Measurements from ENCODE around the gene PHLPP1. TPM values are rescaled to one million over a fixed set of nuclear protein-coding genes. Genes with fewer than 3 reads are reported as not detected.

Gene PHLPP1
- total RNA-seq, 1 experiment from 2014 or later = 14.7 TPM

DNA sequence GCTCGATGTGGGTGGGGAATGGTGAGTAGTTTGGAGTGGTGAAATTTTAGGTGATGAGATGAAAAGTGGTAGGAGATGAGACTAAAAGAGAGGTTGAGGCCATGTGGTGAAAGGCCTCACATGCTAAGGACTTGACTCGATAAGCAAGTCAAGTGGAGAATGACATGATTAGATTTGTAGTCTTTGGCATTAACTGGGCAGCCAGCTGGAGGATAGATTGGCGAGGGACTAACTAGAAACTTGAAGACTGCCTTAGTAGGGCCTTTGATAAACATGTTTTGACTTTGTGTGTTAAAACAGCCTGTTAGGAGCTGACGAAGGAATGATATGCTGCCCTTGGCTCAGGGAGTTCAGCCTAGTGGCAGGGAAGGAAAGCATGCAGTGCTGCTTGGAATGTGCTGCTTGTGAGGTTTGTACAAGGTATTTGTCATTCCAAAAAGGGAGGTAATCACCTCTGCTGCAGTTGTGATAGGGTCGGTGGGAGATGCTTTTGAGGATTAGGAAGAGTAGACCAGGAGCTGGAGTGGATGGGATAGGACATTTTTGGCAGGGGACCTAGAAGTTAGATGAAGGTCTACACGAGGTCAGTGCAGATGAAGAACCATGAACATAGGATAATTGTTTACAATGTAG, 22.0 kb downstream of the PHLPP1 start:
- POLR2A ChIA-PET = no interaction called here
- CTCF ChIA-PET = no interaction called here

More for the DNA sequence above, 22.0 kb downstream of the PHLPP1 start:
- DNase-seq (ENCODE audit: low read depth, low spot score) (no peak), ATAC-seq (no peak)
- H3K79me2 ChIP-seq (ENCODE audit: insufficient read depth, low read length) = peaks cover 47% of the 10 kb centered on the region
- no peaks in the 10 kb centered on the region for H3K9me2 ChIP-seq (ENCODE audit: insufficient read depth)
- no TSS peak for BruUV-seq (replicated peaks)
- H3K27ac ChIP-seq (ENCODE audit: low read depth, low read length) = no peak overlapping the region
- RAD21 ChIA-PET (ENCODE audit: low non-redundant PET in 1 of 2, low total read pairs in 2 of 2, uncharacterized antibody in 2 of 2, unreplicated experiment in 2 of 2) = no interaction called here
- TF ChIP-seq EZH2phosphoT487 (IDR thresholded peaks at IDR 0.05; ENCODE audit: borderline replicate concordance) = no peak
- no peak for TF ChIP-seq ELF1 (IDR thresholded peaks at IDR 0.05; ENCODE audit: borderline replicate concordance, low read depth)
- TF ChIP-seq CEBPB (IDR thresholded peaks at IDR 0.05; ENCODE audit: low read depth) = no peak
- no peak for TF ChIP-seq SIN3A (IDR thresholded peaks at IDR 0.05; ENCODE audit: low read depth)
- TF ChIP-seq JUND (IDR thresholded peaks at IDR 0.05) = no peak
- no peak for TF ChIP-seq ZNF274 (IDR thresholded peaks at IDR 0.05; ENCODE audit: low read depth, low read length)
- no peak for TF ChIP-seq POLR2A (IDR thresholded peaks at IDR 0.05; ENCODE audit: borderline replicate concordance, extremely low read depth, insufficient read depth, insufficient read length)
- TF ChIP-seq ZFX (IDR thresholded peaks at IDR 0.05) = no peak
- TF ChIP-seq FOSL1 (IDR thresholded peaks at IDR 0.05; ENCODE audit: low read depth) = no peak
- TF ChIP-seq RAD21 (IDR thresholded peaks at IDR 0.05; ENCODE audit: low read depth) = no peak
- TF ChIP-seq POLR2AphosphoS5 (IDR thresholded peaks at IDR 0.05; ENCODE audit: low read depth, low read length) = no peak
- TF ChIP-seq CBX3 (IDR thresholded peaks at IDR 0.05; ENCODE audit: low read depth) = no peak
- no peak for TF ChIP-seq CTCF (IDR thresholded peaks at IDR 0.05 in 2 of 3, conservative IDR thresholded peaks at IDR 0.05 in 1 of 3; ENCODE audit: borderline replicate concordance in 1 of 3, insufficient read depth in 1 of 3, low read depth in 2 of 3, low read length in 2 of 3)
- TF ChIP-seq SP1 (IDR thresholded peaks at IDR 0.05; ENCODE audit: low read depth) = no peak
- H3K9me3 ChIP-seq (ENCODE audit: control insufficient read depth in 1 of 2, insufficient read depth in 1 of 2, low read depth in 1 of 2, low read length in 2 of 2) = no peaks in the 10 kb centered on the region
- no peak overlapping the region for H2AFZ ChIP-seq (ENCODE audit: low read depth, low read length, poor library complexity, severe bottlenecking)
- H3K4me3 ChIP-seq (replicated peaks in 1 of 2; ENCODE audit: low read depth in 1 of 2, low read length in 2 of 2) = no peak overlapping the region
- intact Hi-C loops (cut with micrococcal nuclease) = no loop called here
- H3K9ac ChIP-seq (ENCODE audit: low read length) = no peak overlapping the region
- no peak overlapping the region for H3K4me2 ChIP-seq (ENCODE audit: low read length)
- H3K4me1 ChIP-seq (ENCODE audit: control insufficient read depth in 1 of 2, insufficient read depth in 2 of 2, low read length in 2 of 2) = peaks cover 20 to 21% of the 10 kb centered on the region in 2 experiments; a peak in 3 of 4 replicates
- no peaks in the 10 kb centered on the region for H3K27me3 ChIP-seq (ENCODE audit: insufficient read depth, low read length)
- no peaks in the 10 kb centered on the region for H3K36me3 ChIP-seq (ENCODE audit: control insufficient read depth in 1 of 2, insufficient read depth in 2 of 2, low read length in 2 of 2)
- no peaks in the 10 kb centered on the region for H4K20me1 ChIP-seq (ENCODE audit: insufficient read depth)

Measured in HCT116 (cell line).